Endodermal cell (in vitro differentiated cells): ENCODE results near the gene MBTPS1. TPM values are rescaled to one million over a fixed set of nuclear protein-coding genes. Genes with fewer than 3 reads are reported as not detected.

Source experiments
- DNase-seq: peaks from one replicate; pipeline ENCODE4 v3.0.0-alpha.2; 2017
- H3K27ac ChIP-seq: 2 replicates; pipeline ENCODE4 v1.5.1; 2013; ENCODE audit warnings: mild to moderate bottlenecking, low read depth, low read length, moderate library complexity
- H3K27me3 ChIP-seq: 2 replicates; pipeline ENCODE4 v1.6.1; 2013; ENCODE audit warnings: mild to moderate bottlenecking, low read length, moderate library complexity; ENCODE audit not compliant: insufficient read depth, control insufficient read depth, poor library complexity, severe bottlenecking
- H3K36me3 ChIP-seq: 2 replicates; pipeline ENCODE4 v1.7.0; 2013; ENCODE audit warnings: mild to moderate bottlenecking, low read length, moderate library complexity; ENCODE audit not compliant: control insufficient read depth, insufficient read depth
- H3K4me1 ChIP-seq: one replicate; pipeline ENCODE4 v1.7.0; 2013; ENCODE audit warnings: low read length; ENCODE audit not compliant: control insufficient read depth, insufficient read depth
- H3K4me3 ChIP-seq: 2 replicates; pipeline ENCODE4 v1.5.1; 2013; ENCODE audit warnings: mild to moderate bottlenecking, low read length, moderate library complexity
- H3K9ac ChIP-seq: 2 replicates; pipeline ENCODE4 v1.6.1; 2013; ENCODE audit warnings: mild to moderate bottlenecking, low read length, moderate library complexity; ENCODE audit not compliant: poor library complexity, severe bottlenecking; ENCODE audit errors: extremely low read depth
- H3K9me3 ChIP-seq: 2 replicates; pipeline ENCODE4 v1.6.1; 2013; ENCODE audit warnings: mild to moderate bottlenecking, low read length, moderate library complexity; ENCODE audit not compliant: control insufficient read depth
- H3K27ac Mint-ChIP-seq: 2 replicates; pipeline ENCODE4 v1.8.0; 2020; ENCODE audit warnings: mixed read lengths
- H3K27me3 Mint-ChIP-seq: 2 replicates; pipeline ENCODE4 v1.8.0; 2021; ENCODE audit warnings: mild to moderate bottlenecking, mixed read lengths; ENCODE audit not compliant: insufficient read depth
- H3K36me3 Mint-ChIP-seq: 2 replicates; pipeline ENCODE4 v1.8.0; 2020; ENCODE audit warnings: low read depth, mixed read lengths
- H3K4me1 Mint-ChIP-seq: 2 replicates; pipeline ENCODE4 v1.8.0; 2020; ENCODE audit warnings: mixed read lengths
- H3K4me3 Mint-ChIP-seq: 2 replicates; pipeline ENCODE4 v1.8.0; 2020; ENCODE audit warnings: mild to moderate bottlenecking, moderate library complexity, mixed read lengths
- H3K9me3 Mint-ChIP-seq: 2 replicates; pipeline ENCODE4 v1.8.0; 2020; ENCODE audit warnings: mild to moderate bottlenecking, mixed read lengths
- CTCF ChIP-seq: fragments of 200-600 bp; sonication (generic); conservative IDR thresholded peaks from 2 replicates; pipeline ENCODE4 v1.5.0; 2021; ENCODE audit warnings: antibody characterized with exemption, mild to moderate bottlenecking
- WGBS, 2 experiments: methylation state at CpG; one replicate each; pipeline versions ENCODE4 v1.1.5 to v1.1.7; 2013; ENCODE audit warnings: missing lambda C conversion rate in 2 of 2, mixed read lengths in 1 of 2; ENCODE audit not compliant: insufficient coverage in 1 of 2, insufficient read length in 1 of 2; 5-methylcytosine and 5-hydroxymethylcytosine counted together
- total RNA-seq, 2 donors: library from RNA; stranded (reverse); fragmentation: NEBNext Ultra II Directional in 1 of 2; extraction: Animal tissue kit (Norgen Biotek cat#: 25700) in 1 of 2; gene quantifications; 2 replicates in 1 of 2; 3 replicates in 1 of 2; pipeline ENCODE4 v1.2.1, GENCODE V29; 2021

MBTPS1 gene
- total RNA-seq, 2 donors from 2014 or later, result 59.7 to 62.9 TPM

DNA sequence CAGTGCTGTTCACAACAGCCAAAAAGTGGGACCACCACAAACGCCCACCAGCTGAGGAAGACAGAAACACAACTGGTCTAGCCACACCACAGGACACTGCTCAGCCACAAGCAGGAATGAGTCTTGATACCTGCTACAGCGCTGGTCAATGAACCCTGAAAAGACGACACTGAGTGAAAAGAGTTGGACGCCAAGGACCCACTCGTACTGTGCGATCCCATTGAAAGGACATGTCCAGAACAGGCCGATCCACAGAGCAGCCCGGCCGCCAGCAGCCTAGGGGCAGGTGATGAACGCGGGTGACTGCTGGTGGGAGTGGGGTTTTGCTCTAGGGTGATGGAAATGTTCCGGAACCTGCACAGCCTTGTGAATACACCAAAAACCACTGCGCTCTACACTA lies 63.5 kb downstream of the MBTPS1 start:
- WGBS, 2 experiments, result 91 to 97% methylated on average over 10 to 13 of the region's 13 CpGs
- H3K27ac Mint-ChIP-seq, result no peak overlapping the region
- no peak for TF ChIP-seq CTCF
- no peak overlapping the region for H3K9ac ChIP-seq
- H3K9me3 ChIP-seq, result no peaks in the 10 kb centered on the region
- H3K27me3 ChIP-seq, result no peaks in the 10 kb centered on the region
- no peaks in the 10 kb centered on the region for H3K27me3 Mint-ChIP-seq
- DNase-seq, result no peak
- peaks cover 52% of the 10 kb centered on the region for H3K36me3 ChIP-seq
- no peak overlapping the region for H3K4me3 ChIP-seq
- H3K4me1 Mint-ChIP-seq, result peaks cover 11% of the 10 kb centered on the region
- peaks cover 9% of the 10 kb centered on the region for H3K4me1 ChIP-seq
- no peak overlapping the region for H3K27ac ChIP-seq
- H3K4me3 Mint-ChIP-seq, result no peak overlapping the region
- H3K36me3 Mint-ChIP-seq, result peaks cover 62% of the 10 kb centered on the region
- no peaks in the 10 kb centered on the region for H3K9me3 Mint-ChIP-seq

DNA sequence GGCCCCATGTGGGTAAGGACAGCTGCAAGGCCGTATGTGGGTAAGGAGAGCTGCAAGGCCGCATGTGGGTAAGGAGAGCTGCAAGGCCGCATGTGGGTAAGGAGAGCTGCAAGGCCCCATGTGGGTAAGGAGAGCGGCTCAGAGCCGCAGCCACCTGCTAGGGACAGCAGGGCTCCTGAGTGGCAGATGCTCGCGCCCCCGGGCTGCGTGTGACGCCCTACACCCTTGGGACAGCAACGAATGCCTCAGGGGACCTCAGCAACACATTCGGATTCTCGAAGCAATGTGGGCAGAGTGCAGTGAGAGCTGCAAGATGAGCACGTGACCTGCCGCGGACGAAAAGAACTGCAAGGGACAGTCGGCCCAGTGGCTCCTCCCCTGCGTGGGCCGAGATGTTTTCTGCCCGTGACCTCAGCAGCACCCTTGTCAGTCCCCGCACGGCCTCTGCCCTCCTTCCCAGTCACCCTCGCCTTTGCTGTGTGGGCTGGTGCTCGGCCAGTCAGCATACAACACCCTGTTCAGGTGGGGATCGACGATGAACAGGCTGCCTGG lies 64.6 kb downstream of the MBTPS1 start:
- peak; percentile 35 for DNase-seq

GRCh38 chr16:84050316-84050715 lies 66.4 kb downstream of the MBTPS1 start:
- no peak overlapping the region for H3K27ac ChIP-seq
- Mint-ChIP-seq H3K4me1 (peaks cover 14% of the 10 kb centered on the region), H3K9me3 (no peaks in the 10 kb centered on the region), H3K27me3 (peaks cover 5% of the 10 kb centered on the region), H3K27ac (no peak overlapping the region), H3K36me3 (peaks cover 37% of the 10 kb centered on the region), H3K4me3 (no peak overlapping the region)
- H3K4me3 ChIP-seq, result no peak overlapping the region
- no peaks in the 10 kb centered on the region for H3K9me3 ChIP-seq
- 91 to 95% methylated on average over 6 to 9 of the region's 9 CpGs for WGBS, 2 experiments
- DNase-seq, result peak; percentile 22
- H3K36me3 ChIP-seq, result peaks cover 24% of the 10 kb centered on the region
- no peak overlapping the region for H3K9ac ChIP-seq
- no peaks in the 10 kb centered on the region for H3K27me3 ChIP-seq
- TF ChIP-seq CTCF, result no peak
- peaks cover 9% of the 10 kb centered on the region for H3K4me1 ChIP-seq

More for the DNA sequence above, 64.6 kb downstream of the MBTPS1 start:
- 89 to 92% methylated on average over 19 to 27 of the region's 27 CpGs for WGBS, 2 experiments
- Mint-ChIP-seq H3K27me3 (peaks cover under 1% of the 10 kb centered on the region), H3K27ac (peak overlapping the region; percentile 21), H3K36me3 (peaks cover 52% of the 10 kb centered on the region), H3K4me3 (no peak overlapping the region), H3K4me1 (peaks cover 14% of the 10 kb centered on the region), H3K9me3 (no peaks in the 10 kb centered on the region)
- Histone ChIP-seq H3K4me3 (no peak overlapping the region), H3K9me3 (no peaks in the 10 kb centered on the region), H3K9ac (no peak overlapping the region), H3K27me3 (no peaks in the 10 kb centered on the region), H3K36me3 (peaks cover 41% of the 10 kb centered on the region), H3K4me1 (peaks cover 9% of the 10 kb centered on the region), H3K27ac (no peak overlapping the region)
- no peak for TF ChIP-seq CTCF
